Ascending aorta (tissue), 2 donors: ENCODE data around the gene SLC38A9. TPM values are rescaled to one million over a fixed set of nuclear protein-coding genes. Genes with fewer than 3 reads are reported as not detected.
A peak's percentile ranks its signal among the peaks of the same experiment; 100 is the strongest.

Experiments used
- DNase-seq, 2 donors: peaks; one replicate each; pipeline ENCODE4 v3.0.0-alpha.2; 2019; ENCODE audit warnings: low spot score in 2 of 2
- H3K27ac ChIP-seq, 2 donors: fragments of 200-600 bp; sonication (generic); one replicate each; pipeline ENCODE4 v1.5.1; 2016 to 2017; ENCODE audit warnings: mild to moderate bottlenecking in 1 of 2
- H3K27me3 ChIP-seq: fragments of 200-600 bp; sonication (generic); one replicate; pipeline ENCODE4 v1.5.1; 2017
- H3K36me3 ChIP-seq, 2 donors: fragments of 200-600 bp; sonication (generic); one replicate each; pipeline ENCODE4 v1.5.1; 2016
- H3K4me1 ChIP-seq, 2 donors: fragments of 200-600 bp; sonication (generic); one replicate each; pipeline ENCODE4 v1.5.1; 2016 to 2017; ENCODE audit warnings: mild to moderate bottlenecking in 1 of 2
- H3K4me3 ChIP-seq, 2 donors: fragments of 200-600 bp; sonication (generic); one replicate each; pipeline ENCODE4 v1.5.1; 2016 to 2017; ENCODE audit warnings: mild to moderate bottlenecking in 1 of 2
- H3K9me3 ChIP-seq, 2 donors: fragments of 200-600 bp; sonication (generic); one replicate each; pipeline ENCODE4 v1.5.1; 2016
- CTCF ChIP-seq, 3 experiments: fragments of 200-600 bp in 2 of 3; fragments of 450-650 bp in 1 of 3; sonication (generic) in 2 of 3; IDR thresholded peaks; one replicate each; pipeline ENCODE4 v1.5.1; 2016 to 2019; ENCODE audit warnings: antibody characterized with exemption in 3 of 3, mild to moderate bottlenecking in 1 of 3, moderate library complexity in 1 of 3
- intact Hi-C: fragments of 100-400 bp; cut with DNase I; formaldehyde crosslinking; loops from one replicate; pipeline ENCODE4 v1.15.1; 2023
- total RNA-seq: library from RNA; depleted of rRNA; stranded (reverse); fragments of >200 nt; gene quantifications from one replicate; pipeline ENCODE4 v1.1.0, GENCODE V29; 2016

Gene SLC38A9
- total RNA-seq, 1 donor from 2014 or later, result 1.8 TPM

DNA sequence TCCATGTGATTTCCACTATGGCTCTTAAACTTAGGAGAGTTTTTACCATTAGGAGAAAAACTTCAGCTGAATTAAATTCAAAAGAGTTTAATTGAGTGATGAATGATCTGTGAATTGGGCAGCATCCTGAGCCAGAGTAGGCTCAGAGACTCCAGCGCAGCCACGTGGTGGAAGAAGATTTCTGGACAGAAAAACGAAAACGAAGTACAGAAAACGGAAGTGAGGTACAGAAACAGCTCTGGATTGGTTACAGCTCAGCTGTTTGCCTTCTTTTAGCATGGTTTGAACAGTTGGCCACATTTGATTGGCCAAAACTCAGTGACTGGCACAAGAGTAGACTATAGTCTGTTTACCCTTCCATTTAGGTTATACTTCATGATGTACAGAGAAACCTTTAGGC lies 108.2 kb downstream of the SLC38A9 start:
- Histone ChIP-seq H3K4me3 (no peak overlapping the region), H3K27ac (peak overlapping the region; percentile 92 to 93), H3K9me3 (no peaks in the 10 kb centered on the region), H3K4me1 (peaks cover 17 to 59% of the 10 kb centered on the region in 2 donors), H3K27me3 (no peaks in the 10 kb centered on the region), H3K36me3 (no peaks in the 10 kb centered on the region)
- intact Hi-C loops, result loop anchor here (5.0 kb wide), 1 partner anchor 167 kb away; no protein-coding TSS in a partner anchor
- peak in 1 of 3 experiments; percentile 14 for TF ChIP-seq CTCF (IDR thresholded peaks at IDR 0.05)
- no peak for DNase-seq

DNA sequence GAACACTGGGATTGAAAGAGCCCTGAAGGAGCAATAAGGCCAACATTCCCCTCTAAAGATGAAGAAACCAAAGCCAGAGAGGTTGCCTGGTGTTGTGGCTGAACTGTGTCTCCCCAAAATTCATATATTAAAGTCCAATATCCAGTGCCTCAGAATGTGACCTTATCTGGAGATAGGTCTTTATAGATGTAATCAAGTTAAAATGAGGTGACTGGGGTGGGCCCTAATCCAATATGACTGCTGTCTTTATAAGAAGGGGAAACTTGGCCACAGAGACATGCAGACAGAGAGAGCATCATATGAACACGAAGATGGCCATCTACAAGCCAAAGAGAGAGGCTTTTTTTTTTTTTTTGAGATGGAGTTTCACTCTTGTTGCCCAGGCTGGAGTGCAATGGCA lies 110.5 kb downstream of the SLC38A9 start:
- Histone ChIP-seq H3K27me3 (no peaks in the 10 kb centered on the region), H3K9me3 (no peaks in the 10 kb centered on the region), H3K4me3 (peak overlapping the region in 1 of 2 donors; percentile 4), H3K4me1 (peaks cover 21 to 78% of the 10 kb centered on the region in 2 donors), H3K36me3 (no peaks in the 10 kb centered on the region), H3K27ac (peak overlapping the region; percentile 92 to 93)
- no peak for DNase-seq
- intact Hi-C loops, result loop anchor here (1.0 to 5.0 kb wide), 5 partner anchors 32 to 164 kb away; partner anchors contain the start of gene PLPP1
- no peak for TF ChIP-seq CTCF (IDR thresholded peaks at IDR 0.05)

DNA sequence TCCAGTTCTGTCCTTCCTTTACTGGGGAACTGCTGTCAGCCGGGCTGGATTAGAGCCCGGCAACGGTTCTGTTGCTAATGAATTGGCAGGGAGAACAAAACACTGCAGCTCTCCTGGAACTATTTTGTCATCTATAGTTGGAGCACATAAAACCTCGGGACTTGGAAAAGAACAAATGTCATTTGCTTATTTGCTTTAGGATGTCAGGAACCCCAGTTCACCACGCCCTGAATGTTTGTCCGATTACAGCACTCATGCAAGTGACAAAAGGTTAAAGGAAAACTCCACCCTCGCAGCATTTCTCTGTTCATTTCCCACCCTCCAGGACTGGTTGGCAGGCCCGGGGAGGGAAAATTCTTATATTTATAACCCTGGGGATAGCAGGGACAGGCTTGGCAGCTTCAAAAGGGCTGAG lies 110.9 kb downstream of the SLC38A9 start:
- no peaks in the 10 kb centered on the region for H3K9me3 ChIP-seq
- TF ChIP-seq CTCF (IDR thresholded peaks at IDR 0.05), result no peak
- intact Hi-C loops, result loop anchor here (1.0 to 5.0 kb wide), 5 partner anchors 32 to 164 kb away; partner anchors contain the start of gene PLPP1
- H3K27ac ChIP-seq, result peak overlapping the region; percentile 92 to 93
- peak; percentile 63 to 97 for DNase-seq
- peak overlapping the region in 1 of 2 donors; percentile 36 for H3K4me3 ChIP-seq
- peaks cover 21 to 79% of the 10 kb centered on the region in 2 donors for H3K4me1 ChIP-seq
- H3K27me3 ChIP-seq, result no peaks in the 10 kb centered on the region
- H3K36me3 ChIP-seq, result no peaks in the 10 kb centered on the region

DNA sequence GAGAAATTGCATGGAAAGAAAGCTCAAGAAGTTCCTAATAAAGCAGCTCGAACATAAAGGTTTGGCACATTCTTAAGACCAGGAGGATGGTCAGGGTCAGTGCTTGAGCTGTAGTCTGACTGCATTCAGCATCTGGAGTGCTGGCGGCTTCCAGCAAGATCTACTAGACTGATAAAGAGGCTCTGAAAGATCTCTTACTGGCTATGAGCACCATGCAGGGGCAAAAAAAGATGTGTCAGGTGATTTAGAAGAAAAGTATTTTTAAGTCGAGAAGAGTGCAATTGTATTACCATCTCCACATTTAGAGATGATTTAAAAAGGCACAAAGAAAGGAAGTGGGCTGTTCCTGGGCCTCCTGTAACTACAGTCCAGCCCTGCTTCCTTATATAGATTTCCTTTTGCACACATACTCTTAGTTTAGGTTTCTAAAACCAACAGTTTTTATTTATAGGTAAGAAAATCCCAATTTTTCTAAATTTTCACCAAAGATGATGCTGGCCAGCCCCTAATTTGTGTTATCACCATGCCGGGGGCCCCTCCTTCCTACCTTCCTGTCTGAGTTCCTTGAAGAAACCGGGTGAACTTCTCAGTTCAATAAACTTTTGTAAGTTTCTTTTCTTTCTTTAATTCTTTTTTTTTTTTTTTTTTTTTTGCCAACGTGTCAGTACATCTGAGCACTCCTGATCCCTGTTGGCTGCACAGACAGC lies 111.5 kb downstream of the SLC38A9 start:
- no peak for TF ChIP-seq CTCF (IDR thresholded peaks at IDR 0.05)
- H3K27me3 ChIP-seq, result no peaks in the 10 kb centered on the region
- H3K27ac ChIP-seq, result peak overlapping the region; percentile 92 to 93
- H3K9me3 ChIP-seq, result no peaks in the 10 kb centered on the region
- intact Hi-C loops, result loop anchor here (1.0 to 5.0 kb wide), 5 partner anchors 31 to 163 kb away; partner anchors contain the start of gene PLPP1
- H3K4me1 ChIP-seq, result peaks cover 21 to 79% of the 10 kb centered on the region in 2 donors
- DNase-seq, result peak in 1 of 2 donors; percentile 72
- no peaks in the 10 kb centered on the region for H3K36me3 ChIP-seq
- peak overlapping the region in 1 of 2 donors; percentile 36 for H3K4me3 ChIP-seq

DNA sequence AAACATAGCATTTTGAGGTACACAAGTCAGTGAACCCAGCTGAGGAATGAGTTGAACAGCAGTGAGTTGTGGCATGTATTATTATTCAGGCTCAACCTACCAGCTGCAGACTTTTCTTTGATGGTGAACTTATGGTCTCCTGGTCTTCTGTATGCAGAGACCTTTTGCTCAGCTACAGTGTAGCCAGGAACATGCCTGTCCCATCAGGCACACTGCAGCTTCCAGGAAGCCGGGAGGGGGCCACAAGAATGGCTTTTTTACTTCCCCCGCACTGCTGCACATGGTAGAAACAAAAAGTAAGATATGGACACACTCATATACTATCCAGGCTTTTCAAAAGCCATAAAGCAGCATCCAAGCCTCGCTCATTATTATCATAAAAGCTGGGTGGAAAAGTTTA lies 112.0 kb downstream of the SLC38A9 start:
- intact Hi-C loops, result loop anchor here (2.0 to 5.0 kb wide), 3 partner anchors 35 to 163 kb away; no protein-coding TSS in a partner anchor
- peaks cover 21 to 80% of the 10 kb centered on the region in 2 donors for H3K4me1 ChIP-seq
- H3K36me3 ChIP-seq, result no peaks in the 10 kb centered on the region
- peak overlapping the region; percentile 92 to 93 for H3K27ac ChIP-seq
- no peak for TF ChIP-seq CTCF (IDR thresholded peaks at IDR 0.05)
- H3K4me3 ChIP-seq, result no peak overlapping the region
- no peak for DNase-seq
- no peaks in the 10 kb centered on the region for H3K27me3 ChIP-seq
- no peaks in the 10 kb centered on the region for H3K9me3 ChIP-seq
